Smooth muscle cell (in vitro differentiated cells): Measurements from ENCODE around the gene SHC3. TPM values are rescaled to one million over a fixed set of nuclear protein-coding genes. Genes with fewer than 3 reads are reported as not detected.

ENCODE experiments used
- DNase-seq: peaks from one replicate; lab custom pipeline; 2025; ENCODE audit not compliant: unreplicated experiment; lab: John Stamatoyannopoulos, UW
- H2AFZ ChIP-seq: fragments of 200-600 bp; sonication (generic); 2 replicates; pipeline ENCODE4 v1.6.0; 2016; ENCODE audit warnings: antibody characterized with exemption, low read depth, mild to moderate bottlenecking
- H3F3A ChIP-seq: fragments of 200-600 bp; sonication (generic); 2 replicates; pipeline ENCODE4 v1.6.0; 2017; ENCODE audit warnings: antibody characterized with exemption, low read depth
- H3K27ac ChIP-seq: fragments of 200-600 bp; sonication (generic); 2 replicates; pipeline ENCODE4 v1.5.1; 2016; ENCODE audit warnings: low read depth, mild to moderate bottlenecking
- H3K27me3 ChIP-seq: fragments of 200-600 bp; sonication (generic); 2 replicates; pipeline ENCODE4 v1.6.1; 2016; ENCODE audit warnings: low read depth, mild to moderate bottlenecking
- H3K36me3 ChIP-seq: fragments of 200-600 bp; sonication (generic); 2 replicates; pipeline ENCODE4 v1.5.1; 2016; ENCODE audit warnings: low read depth
- H3K4me1 ChIP-seq: fragments of 200-600 bp; sonication (generic); 2 replicates; pipeline ENCODE4 v1.5.1; 2016; ENCODE audit warnings: low read depth
- H3K4me2 ChIP-seq: fragments of 200-600 bp; sonication (generic); 2 replicates; pipeline ENCODE4 v1.6.0; 2016; ENCODE audit warnings: mild to moderate bottlenecking
- H3K4me3 ChIP-seq: fragments of 200-600 bp; sonication (generic); 2 replicates; pipeline ENCODE4 v1.5.1; 2016; ENCODE audit warnings: mild to moderate bottlenecking
- H3K79me2 ChIP-seq: fragments of 200-600 bp; sonication (generic); 2 replicates; pipeline ENCODE4 v1.6.0; 2016; ENCODE audit warnings: low read depth, mild to moderate bottlenecking
- H3K9ac ChIP-seq: fragments of 200-600 bp; sonication (generic); 2 replicates; pipeline ENCODE4 v1.6.0; 2016; ENCODE audit warnings: low read depth
- H3K9me3 ChIP-seq: fragments of 200-600 bp; sonication (generic); replicated peaks from 2 replicates; pipeline ENCODE4 v1.5.1; 2016; ENCODE audit warnings: low read depth
- H4K20me1 ChIP-seq: fragments of 200-600 bp; sonication (generic); 2 replicates; pipeline ENCODE4 v1.6.0; 2016; ENCODE audit warnings: low read depth
- CTCF ChIP-seq: fragments of 200-600 bp; sonication (generic); IDR thresholded peaks from 2 replicates; pipeline ENCODE4 v1.5.1; 2017; ENCODE audit warnings: borderline replicate concordance, mild to moderate bottlenecking, antibody characterized with exemption; ENCODE audit not compliant: insufficient read depth, poor library complexity, severe bottlenecking
- WGBS: methylation state at CpG from one replicate; pipeline ENCODE4 v1.1.7; 2016; ENCODE audit warnings: low lambda C conversion rate; 5-methylcytosine and 5-hydroxymethylcytosine counted together
- polyA plus RNA-seq: library from polyadenylated mRNA; unstranded; fragments of >200 nt; fragmentation: Nextera tagmentation; extraction: Ambion mirVana; gene quantifications from 2 replicates; pipeline ENCODE4 v1.2.1, GENCODE V29; 2016
- total RNA-seq: library from RNA; depleted of rRNA; stranded (reverse); fragments of >200 nt; gene quantifications from 2 replicates; pipeline ENCODE4 v1.2.3, GENCODE V29; 2014

SHC3 gene
- total and polyA plus RNA-seq, 2 experiments from 2014 or later: 0.38 to 0.67 TPM

- TF ChIP-seq CTCF: no peak
- H3K36me3 ChIP-seq: no peaks in the 10 kb centered on the region
- H3K4me3 ChIP-seq: no peak overlapping the region
- H3K27me3 ChIP-seq: no peaks in the 10 kb centered on the region
- H2AFZ ChIP-seq: no peak overlapping the region
- 94% methylated on average over 12 of the region's 12 CpGs for WGBS
- DNase-seq: no peak
- H3K4me2 ChIP-seq: no peak overlapping the region
- H3K4me1 ChIP-seq: no peaks in the 10 kb centered on the region
- no peaks in the 10 kb centered on the region for H3K79me2 ChIP-seq
- H4K20me1 ChIP-seq: no peaks in the 10 kb centered on the region
- no peak overlapping the region for H3K27ac ChIP-seq
- no peaks in the 10 kb centered on the region for H3K9me3 ChIP-seq
- no peaks in the 10 kb centered on the region for H3F3A ChIP-seq
- no peak overlapping the region for H3K9ac ChIP-seq
Measured at GRCh38 chr9:89051421-89052025, 127.1 kb downstream of the SHC3 start.

- Histone ChIP-seq H3K4me2 (no peak overlapping the region), H3K79me2 (no peaks in the 10 kb centered on the region), H3K4me1 (no peaks in the 10 kb centered on the region), H2AFZ (no peak overlapping the region), H3K4me3 (no peak overlapping the region), H3K9me3 (no peaks in the 10 kb centered on the region), H4K20me1 (no peaks in the 10 kb centered on the region), H3K27ac (no peak overlapping the region), H3K36me3 (no peaks in the 10 kb centered on the region), H3F3A (no peaks in the 10 kb centered on the region), H3K9ac (no peak overlapping the region), H3K27me3 (no peaks in the 10 kb centered on the region)
- WGBS: 90% methylated on average over 8 of the region's 8 CpGs
- DNase-seq: no peak
- no peak for TF ChIP-seq CTCF
Measured at GRCh38 chr9:89049646-89050045, 129.0 kb downstream of the SHC3 start.

GRCh38 chr9:89048616-89049015 lies 130.0 kb downstream of the SHC3 start:
- no peak for TF ChIP-seq CTCF
- Histone ChIP-seq H3K27ac (no peak overlapping the region), H3K4me1 (no peaks in the 10 kb centered on the region), H3K36me3 (no peaks in the 10 kb centered on the region), H3K4me3 (no peak overlapping the region), H3K27me3 (no peaks in the 10 kb centered on the region), H3K9me3 (no peaks in the 10 kb centered on the region), H3F3A (no peaks in the 10 kb centered on the region), H2AFZ (no peak overlapping the region), H3K79me2 (no peaks in the 10 kb centered on the region), H3K4me2 (no peak overlapping the region), H3K9ac (no peak overlapping the region), H4K20me1 (no peaks in the 10 kb centered on the region)
- 93% methylated on average over 11 of the region's 11 CpGs for WGBS
- no peak for DNase-seq

- no peak overlapping the region for H3K4me2 ChIP-seq
- no peak overlapping the region for H2AFZ ChIP-seq
- no peaks in the 10 kb centered on the region for H4K20me1 ChIP-seq
- H3K27me3 ChIP-seq: no peaks in the 10 kb centered on the region
- DNase-seq: no peak
- H3K27ac ChIP-seq: no peak overlapping the region
- no peaks in the 10 kb centered on the region for H3K79me2 ChIP-seq
- WGBS: 64% methylated on average over 4 of the region's 4 CpGs
- H3K9ac ChIP-seq: no peak overlapping the region
- no peak for TF ChIP-seq CTCF
- no peak overlapping the region for H3K4me3 ChIP-seq
- H3F3A ChIP-seq: no peaks in the 10 kb centered on the region
- H3K9me3 ChIP-seq: no peaks in the 10 kb centered on the region
- no peaks in the 10 kb centered on the region for H3K36me3 ChIP-seq
- H3K4me1 ChIP-seq: no peaks in the 10 kb centered on the region
Measured at GRCh38 chr9:89047667-89048066, 131.0 kb downstream of the SHC3 start.
